ENCODE results near the gene DUOX2. TPM values are rescaled to one million over a fixed set of nuclear protein-coding genes. Genes with fewer than 3 reads are reported as not detected.

Gene DUOX2
- total RNA-seq, 4 donors from 2014 or later: 0.19 to 3.3 (median 1.6) TPM

DNA sequence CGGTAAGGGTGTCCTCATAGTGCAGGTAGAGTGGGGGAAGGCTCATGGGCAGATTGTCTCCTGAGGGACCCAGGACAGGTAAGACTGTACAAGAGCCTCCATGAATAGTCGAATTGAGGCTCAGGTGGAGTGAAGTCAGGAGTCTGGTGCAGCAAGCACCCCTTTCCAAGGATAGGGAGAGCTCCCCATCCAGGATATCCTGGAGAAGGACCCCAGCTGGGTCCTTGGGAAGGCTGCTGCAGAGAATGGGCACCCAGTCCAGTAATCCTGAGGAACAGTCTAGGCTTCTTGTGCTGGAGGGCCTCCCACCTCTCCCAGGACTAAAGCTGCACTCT is 746 bp upstream of the DUOX2 start:
- H3K27ac ChIP-seq: no peak overlapping the region
- H3K4me1 ChIP-seq: peaks cover 0 to 42% (median 24%) of the 10 kb centered on the region in 4 donors
- TF ChIP-seq CTCF (IDR thresholded peaks at IDR 0.05) (no peak), POLR2A (IDR thresholded peaks at IDR 0.05) (no peak)
- peaks cover 0 to 49% of the 10 kb centered on the region in 2 donors for H3K27me3 ChIP-seq
- no peak for DNase-seq
- H3K4me3 ChIP-seq: no peak overlapping the region
- no peaks in the 10 kb centered on the region for H3K36me3 ChIP-seq
- no peaks in the 10 kb centered on the region for H3K9me3 ChIP-seq

DNA sequence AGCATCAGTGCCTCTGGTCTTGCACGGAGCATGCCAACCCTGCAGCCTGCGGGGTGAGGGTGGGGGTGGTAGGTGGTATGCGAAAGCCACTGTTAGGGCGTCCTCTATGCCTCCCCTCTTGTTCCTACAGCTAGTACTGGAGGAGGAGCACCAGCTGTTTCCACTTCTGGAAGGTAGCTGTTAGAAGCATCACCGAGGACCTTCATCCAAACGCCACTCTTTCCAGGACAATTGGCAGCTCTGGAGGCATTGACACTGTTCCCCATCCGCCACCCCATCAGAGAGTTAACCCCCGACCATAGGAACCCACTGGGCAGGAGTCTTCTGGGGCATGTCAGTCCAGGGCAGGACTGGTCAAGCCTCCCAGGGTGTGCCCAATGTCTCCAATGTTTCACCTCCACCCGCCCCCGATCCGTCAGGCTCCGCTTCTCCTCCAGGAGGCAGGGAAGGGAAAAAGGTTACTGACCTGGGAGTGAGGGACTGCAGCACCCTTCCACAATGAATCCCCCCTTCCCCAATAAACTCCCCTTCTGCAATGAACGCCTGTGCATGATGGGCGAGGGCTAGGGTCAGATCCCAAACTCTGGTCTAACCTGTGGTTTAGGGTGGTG is 487 bp downstream of the DUOX2 start:
- TF ChIP-seq POLR2A (IDR thresholded peaks at IDR 0.05) (no peak), CTCF (IDR thresholded peaks at IDR 0.05) (no peak)
- peaks cover 0 to 49% of the 10 kb centered on the region in 2 donors for H3K27me3 ChIP-seq
- H3K4me1 ChIP-seq: peaks cover 0 to 42% (median 24%) of the 10 kb centered on the region in 4 donors
- no peak for DNase-seq
- no peak overlapping the region for H3K27ac ChIP-seq
- H3K36me3 ChIP-seq: no peaks in the 10 kb centered on the region
- H3K4me3 ChIP-seq: no peak overlapping the region
- no peaks in the 10 kb centered on the region for H3K9me3 ChIP-seq

- TF ChIP-seq POLR2A (IDR thresholded peaks at IDR 0.05) (no peak), CTCF (IDR thresholded peaks at IDR 0.05) (no peak)
- peak overlapping the region in 2 of 4 donors; percentile 10 to 25 for H3K4me3 ChIP-seq
- peaks cover 0 to 48% of the 10 kb centered on the region in 2 donors for H3K27me3 ChIP-seq
Measured at GRCh38 chr15:45112591-45113379, 1.2 kb downstream of the DUOX2 start.

DNA sequence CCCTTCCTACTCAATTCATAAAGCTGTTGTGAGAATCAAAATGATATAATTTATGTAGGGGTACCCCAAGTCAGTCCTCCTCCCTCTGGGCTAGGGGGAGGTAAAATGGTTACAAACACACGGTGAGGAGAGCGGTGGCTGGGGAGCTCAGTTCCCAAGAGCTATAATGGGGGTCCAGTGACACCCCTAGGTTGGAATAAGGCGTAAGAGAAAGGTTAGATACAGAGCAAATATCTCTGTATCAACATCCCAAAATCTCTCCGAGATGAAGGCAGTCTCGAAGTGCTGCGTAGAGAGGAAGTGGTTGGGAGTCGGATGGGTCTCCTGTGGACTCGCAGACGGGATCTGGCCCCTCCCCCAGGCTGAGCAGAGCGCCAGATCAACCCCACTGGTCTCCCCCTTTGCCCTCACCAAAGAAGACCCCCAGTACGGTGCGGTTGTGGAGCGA is 1.8 kb downstream of the DUOX2 start:
- TF ChIP-seq POLR2A (IDR thresholded peaks at IDR 0.05) (no peak), CTCF (IDR thresholded peaks at IDR 0.05) (no peak)
- DNase-seq: no peak
- H3K4me3 ChIP-seq: peak overlapping the region in 2 of 4 donors; percentile 10 to 25
- no peak overlapping the region for H3K27ac ChIP-seq
- H3K36me3 ChIP-seq: no peaks in the 10 kb centered on the region
- H3K4me1 ChIP-seq: peaks cover 0 to 35% (median 24%) of the 10 kb centered on the region in 4 donors
- H3K27me3 ChIP-seq: peaks cover 0 to 42% of the 10 kb centered on the region in 2 donors
- no peaks in the 10 kb centered on the region for H3K9me3 ChIP-seq

More at GRCh38 chr15:45112591-45113379, 1.2 kb downstream of the DUOX2 start:
- Histone ChIP-seq H3K9me3 (no peaks in the 10 kb centered on the region), H3K4me1 (peaks cover 0 to 39% (median 24%) of the 10 kb centered on the region in 4 donors), H3K36me3 (no peaks in the 10 kb centered on the region), H3K27ac (no peak overlapping the region)
- DNase-seq: no peak

GRCh38 chr15:45111390-45112142 is 2.4 kb downstream of the DUOX2 start:
- no peak for DNase-seq
- Histone ChIP-seq H3K27ac (no peak overlapping the region), H3K4me1 (peaks cover 0 to 29% (median 18%) of the 10 kb centered on the region in 4 donors), H3K4me3 (no peak overlapping the region), H3K9me3 (no peaks in the 10 kb centered on the region), H3K36me3 (no peaks in the 10 kb centered on the region), H3K27me3 (peaks cover 0 to 36% of the 10 kb centered on the region in 2 donors)
- no peak for TF ChIP-seq CTCF (IDR thresholded peaks at IDR 0.05)
- no peak for TF ChIP-seq POLR2A (IDR thresholded peaks at IDR 0.05)
